Immature natural killer cell (primary cell): Measurements from ENCODE around the gene NOL4. TPM values are rescaled to one million over a fixed set of nuclear protein-coding genes. Genes with fewer than 3 reads are reported as not detected.

Source experiments
- DNase-seq, 3 donors: peaks; one replicate each; pipeline ENCODE4 v3.0.0; 2022; ENCODE audit warnings: mixed read lengths in 1 of 3
- H3K27ac Mint-ChIP-seq, 6 donors: one replicate each; pipeline ENCODE4 v1.8.0; 2020; ENCODE audit warnings: mixed read lengths in 6 of 6, mild to moderate bottlenecking in 5 of 6, inconsistent platforms in 4 of 6, moderate library complexity in 3 of 6
- H3K27me3 Mint-ChIP-seq, 3 donors: one replicate each; pipeline ENCODE4 v1.8.0; 2020 to 2021; ENCODE audit warnings: low read depth in 3 of 3, mild to moderate bottlenecking in 3 of 3, mixed read lengths in 3 of 3, moderate library complexity in 3 of 3, inconsistent platforms in 1 of 3
- H3K36me3 Mint-ChIP-seq, 3 donors: one replicate each; pipeline ENCODE4 v1.8.0; 2020; ENCODE audit warnings: mixed read lengths in 3 of 3, inconsistent platforms in 2 of 3, mild to moderate bottlenecking in 2 of 3
- H3K4me1 Mint-ChIP-seq, 2 donors: one replicate each; pipeline ENCODE4 v1.8.0; 2020; ENCODE audit warnings: inconsistent platforms in 2 of 2, mild to moderate bottlenecking in 2 of 2, mixed read lengths in 2 of 2, moderate library complexity in 1 of 2
- H3K4me3 Mint-ChIP-seq, 5 donors: one replicate each; pipeline ENCODE4 v1.8.0; 2020; ENCODE audit warnings: mild to moderate bottlenecking in 5 of 5, mixed read lengths in 5 of 5, inconsistent platforms in 3 of 5, moderate library complexity in 3 of 5
- H3K9me3 Mint-ChIP-seq, 6 donors: one replicate each; pipeline ENCODE4 v1.8.0; 2020; ENCODE audit warnings: mild to moderate bottlenecking in 6 of 6, mixed read lengths in 6 of 6, inconsistent platforms in 4 of 6, moderate library complexity in 3 of 6
- polyA plus RNA-seq, 3 donors: library from polyadenylated mRNA; unstranded; fragments of 300-500 nt; fragmentation: Illumina TruSeq; gene quantifications; one replicate each; pipeline ENCODE4 v1.2.3, GENCODE V29; 2021

NOL4 gene
- polyA plus RNA-seq, 3 donors from 2014 or later: not detected

DNA sequence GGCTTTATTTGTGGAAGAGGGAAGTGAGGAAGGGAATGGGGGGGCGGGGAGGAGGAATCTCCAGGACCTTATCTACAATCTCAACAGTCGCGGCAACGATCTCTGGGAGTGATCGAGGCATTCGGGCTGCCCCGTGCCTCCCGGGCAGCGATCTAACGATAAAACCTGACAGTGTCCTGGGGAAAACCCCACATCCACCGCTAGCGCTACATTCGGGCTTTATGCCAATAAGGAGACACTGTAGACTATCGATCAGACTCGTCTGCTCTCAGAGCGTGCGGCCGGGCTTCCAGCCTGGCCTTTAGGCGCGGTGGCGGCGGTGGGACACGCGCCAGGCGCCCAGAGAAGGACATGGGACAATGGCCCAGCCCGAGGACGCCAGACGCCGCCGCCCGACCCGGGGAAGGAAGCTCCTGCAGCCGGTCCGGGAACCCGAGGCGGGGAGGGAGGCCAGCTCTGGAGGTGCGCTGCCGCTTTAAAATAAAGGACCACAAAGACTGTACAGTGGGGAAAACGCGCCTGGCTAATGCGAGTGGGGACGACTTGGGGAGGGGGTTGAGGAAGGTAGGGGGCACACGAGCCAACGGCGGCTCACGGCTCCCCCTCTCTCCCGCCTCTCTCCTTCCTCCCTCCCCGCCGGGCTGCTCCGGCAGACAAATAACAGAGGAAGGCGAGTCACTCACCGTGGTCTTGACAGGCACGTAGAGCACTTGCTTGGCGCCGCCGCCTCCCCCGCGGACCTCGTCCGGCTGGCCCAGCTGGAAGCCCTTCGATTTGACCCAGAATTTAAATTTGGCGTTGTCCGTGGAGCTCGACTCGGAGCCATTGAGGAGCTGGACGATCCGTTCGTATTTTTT lies 2.2 kb downstream of the NOL4 start:
- Mint-ChIP-seq H3K4me3 (no peak overlapping the region), H3K27me3 (peaks cover 12 to 21% (median 13%) of the 10 kb centered on the region in 3 donors), H3K4me1 (no peaks in the 10 kb centered on the region), H3K9me3 (peaks cover 0 to 49% (median 12%) of the 10 kb centered on the region in 6 donors), H3K36me3 (no peaks in the 10 kb centered on the region), H3K27ac (no peak overlapping the region)
- no peak for DNase-seq

DNA sequence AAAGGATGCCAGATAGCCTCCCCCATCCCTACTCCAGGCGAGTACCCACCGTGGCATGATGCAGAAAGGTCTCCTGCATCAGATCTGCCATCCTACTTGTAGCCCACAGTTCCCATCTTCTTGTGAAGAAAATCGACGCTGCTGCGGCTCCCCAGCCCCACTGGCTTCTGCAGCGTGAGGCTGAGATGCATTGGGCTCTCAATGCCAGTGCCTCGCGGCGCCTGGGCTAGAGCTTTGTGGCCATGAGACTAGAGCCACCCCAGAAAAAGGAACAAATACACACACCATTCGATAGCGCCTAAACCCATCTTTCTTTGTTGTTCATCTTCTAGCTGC lies 2.8 kb downstream of the NOL4 start:
- DNase-seq: no peak
- H3K27ac Mint-ChIP-seq: no peak overlapping the region
- peaks cover 11 to 21% (median 12%) of the 10 kb centered on the region in 3 donors for H3K27me3 Mint-ChIP-seq
- H3K36me3 Mint-ChIP-seq: no peaks in the 10 kb centered on the region
- H3K4me3 Mint-ChIP-seq: no peak overlapping the region
- no peaks in the 10 kb centered on the region for H3K4me1 Mint-ChIP-seq
- peaks cover 0 to 43% (median 12%) of the 10 kb centered on the region in 6 donors for H3K9me3 Mint-ChIP-seq

DNA sequence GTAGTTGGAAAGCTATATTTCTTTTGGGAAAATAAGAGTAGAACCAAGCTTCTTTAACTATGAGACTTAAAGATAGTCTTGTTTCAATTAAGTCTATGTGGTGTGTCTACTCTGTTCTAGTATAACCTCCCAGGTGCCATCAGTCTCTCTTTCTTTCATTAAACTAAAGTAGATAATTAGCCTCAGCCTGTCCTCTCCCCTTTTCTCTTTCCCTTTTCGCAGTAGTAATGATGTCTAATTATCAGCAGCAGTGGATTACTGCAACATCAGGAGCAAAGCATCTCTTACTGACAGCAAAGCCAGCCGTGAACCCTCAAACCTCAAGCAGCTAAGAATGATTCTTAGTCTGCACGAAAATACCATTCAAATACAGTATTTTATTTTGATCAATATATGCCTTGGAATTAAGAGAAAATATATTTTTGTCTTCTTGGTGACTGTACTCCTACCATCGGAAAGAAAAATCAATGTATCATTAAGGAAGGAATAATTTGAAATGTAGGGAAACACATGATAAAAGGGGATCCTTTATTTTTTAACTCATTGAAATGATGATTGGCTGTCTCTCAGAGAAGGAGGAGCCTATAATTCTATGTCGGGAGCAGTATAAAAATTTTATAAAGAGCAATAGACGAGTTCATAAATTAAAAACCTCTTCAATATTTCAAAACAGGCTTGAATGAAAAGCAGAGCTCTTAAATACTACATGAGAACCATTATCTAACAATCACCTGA lies 4.5 kb downstream of the NOL4 start:
- no peak for DNase-seq
- peaks cover 5 to 18% (median 11%) of the 10 kb centered on the region in 3 donors for H3K27me3 Mint-ChIP-seq
- no peak overlapping the region for H3K27ac Mint-ChIP-seq
- H3K36me3 Mint-ChIP-seq: no peaks in the 10 kb centered on the region
- H3K4me3 Mint-ChIP-seq: no peak overlapping the region
- peaks cover 0 to 30% (median 11%) of the 10 kb centered on the region in 6 donors for H3K9me3 Mint-ChIP-seq
- no peaks in the 10 kb centered on the region for H3K4me1 Mint-ChIP-seq

DNA sequence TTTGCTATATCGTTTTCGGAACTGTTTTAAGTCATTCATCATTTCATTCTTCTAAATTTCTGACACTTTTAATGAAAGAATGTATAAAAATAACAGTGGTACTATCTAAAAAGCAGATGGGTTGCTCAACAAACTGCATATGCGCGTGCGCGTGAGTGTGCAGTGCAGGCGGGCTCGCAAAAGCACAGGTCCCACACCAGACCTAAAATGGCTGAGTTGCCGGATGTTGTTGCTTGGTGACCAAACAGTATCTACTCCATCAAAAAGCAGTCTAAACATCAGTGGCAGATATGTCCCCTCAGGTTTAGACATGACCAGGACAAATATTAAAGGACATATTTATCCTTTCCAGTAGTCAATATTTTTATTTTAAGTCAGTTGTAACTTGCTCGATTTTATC lies 5.1 kb downstream of the NOL4 start:
- Mint-ChIP-seq H3K4me1 (no peaks in the 10 kb centered on the region), H3K27ac (no peak overlapping the region), H3K9me3 (peaks cover 0 to 30% (median 11%) of the 10 kb centered on the region in 6 donors), H3K27me3 (peaks cover 5 to 18% (median 10%) of the 10 kb centered on the region in 3 donors), H3K4me3 (no peak overlapping the region), H3K36me3 (no peaks in the 10 kb centered on the region)
- DNase-seq: no peak

DNA sequence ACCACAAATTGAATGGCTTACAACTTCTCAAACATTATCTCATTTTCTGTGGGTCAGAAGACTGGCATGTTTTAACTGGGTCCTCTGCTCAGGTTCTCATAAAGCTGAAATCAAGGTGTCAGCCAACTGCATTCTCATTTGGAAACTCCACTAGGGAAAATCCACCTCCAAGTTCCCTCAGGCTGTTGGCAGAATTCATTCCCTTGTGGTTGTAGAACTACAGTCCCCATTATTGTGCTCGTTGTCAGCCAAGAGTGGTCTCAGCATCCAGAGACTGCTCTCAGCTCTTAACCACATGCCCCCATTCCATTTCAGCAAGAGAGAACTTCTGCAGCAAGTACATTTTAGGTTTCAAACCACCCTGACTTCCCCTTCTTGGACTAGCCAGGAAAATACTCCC lies 12.2 kb downstream of the NOL4 start:
- H3K27ac Mint-ChIP-seq: no peak overlapping the region
- no peak overlapping the region for H3K4me3 Mint-ChIP-seq
- no peaks in the 10 kb centered on the region for H3K27me3 Mint-ChIP-seq
- H3K36me3 Mint-ChIP-seq: no peaks in the 10 kb centered on the region
- H3K4me1 Mint-ChIP-seq: no peaks in the 10 kb centered on the region
- DNase-seq: no peak
- peaks cover 0 to 15% (median under 1%) of the 10 kb centered on the region in 6 donors for H3K9me3 Mint-ChIP-seq

DNA sequence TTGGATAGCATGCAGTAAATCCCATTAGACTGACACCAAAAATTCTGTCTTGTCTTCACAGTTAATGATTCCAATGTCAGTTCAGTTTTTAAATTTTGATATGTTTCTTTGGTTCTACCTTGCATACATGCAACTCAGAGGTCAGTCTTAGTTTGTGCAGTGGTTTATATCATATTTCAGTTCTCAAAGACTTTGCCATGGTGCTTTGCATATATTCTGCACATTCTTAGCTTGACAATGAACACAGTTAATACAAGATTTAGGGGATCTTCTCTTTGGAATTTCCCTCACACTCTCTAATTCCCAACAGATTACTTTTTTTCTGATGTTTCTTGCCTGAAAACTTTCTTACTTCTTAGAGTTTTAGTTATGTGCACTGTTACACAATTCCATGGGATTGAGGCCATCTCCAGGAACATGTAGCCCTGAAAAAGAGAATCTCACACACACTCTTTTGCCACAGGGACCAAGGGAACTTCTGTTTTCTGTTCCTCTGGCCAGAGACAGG lies 17.3 kb downstream of the NOL4 start:
- DNase-seq: no peak
- Mint-ChIP-seq H3K27me3 (peaks cover 0 to 2% (median 2%) of the 10 kb centered on the region in 3 donors), H3K4me3 (no peak overlapping the region), H3K9me3 (peaks cover 1 to 22% (median 5%) of the 10 kb centered on the region in 6 donors), H3K4me1 (no peaks in the 10 kb centered on the region), H3K27ac (no peak overlapping the region), H3K36me3 (no peaks in the 10 kb centered on the region)

DNA sequence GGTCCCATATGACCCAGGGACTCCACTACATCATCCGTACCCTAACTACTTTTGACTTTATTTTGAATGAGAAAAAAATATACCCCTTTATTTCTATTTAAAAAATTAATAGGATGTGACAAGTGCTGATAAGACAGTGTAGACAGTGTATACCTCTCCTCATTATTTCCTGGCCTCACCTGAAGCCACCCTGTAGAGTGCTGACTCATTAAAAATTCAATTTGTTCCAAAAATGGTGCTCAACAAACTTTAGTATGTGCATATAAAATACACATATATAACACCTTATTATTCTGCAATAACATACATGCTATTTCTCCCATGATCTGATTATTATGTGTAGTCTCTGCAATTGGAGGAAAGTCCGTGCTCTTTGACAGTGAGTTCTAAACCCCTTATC lies 20.8 kb downstream of the NOL4 start:
- H3K4me1 Mint-ChIP-seq: no peaks in the 10 kb centered on the region
- H3K4me3 Mint-ChIP-seq: no peak overlapping the region
- peaks cover 0 to 2% (median 2%) of the 10 kb centered on the region in 3 donors for H3K27me3 Mint-ChIP-seq
- H3K36me3 Mint-ChIP-seq: no peaks in the 10 kb centered on the region
- H3K27ac Mint-ChIP-seq: no peak overlapping the region
- DNase-seq: no peak
- H3K9me3 Mint-ChIP-seq: peaks cover 0 to 28% (median 5%) of the 10 kb centered on the region in 6 donors

DNA sequence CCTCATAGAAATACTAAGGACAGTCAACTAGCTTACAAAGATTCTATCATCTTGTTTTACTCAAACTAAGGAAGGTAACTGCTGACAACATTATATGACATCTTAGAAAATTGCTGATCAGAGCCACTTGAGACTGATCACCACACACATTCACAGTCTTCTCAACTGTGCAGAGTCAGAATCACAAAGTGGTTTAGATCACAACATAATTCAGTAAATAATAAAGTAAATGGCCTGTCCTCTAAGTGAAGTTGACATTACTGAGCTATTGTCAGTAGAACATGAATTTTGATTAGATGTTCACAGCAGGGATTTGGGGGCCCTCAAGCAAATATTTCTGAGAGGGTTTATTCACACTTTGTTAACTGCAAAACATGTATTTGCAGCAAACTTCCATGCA lies 28.5 kb downstream of the NOL4 start:
- H3K27ac Mint-ChIP-seq: no peak overlapping the region
- H3K9me3 Mint-ChIP-seq: peaks cover 0 to 33% (median 6%) of the 10 kb centered on the region in 6 donors

DNA sequence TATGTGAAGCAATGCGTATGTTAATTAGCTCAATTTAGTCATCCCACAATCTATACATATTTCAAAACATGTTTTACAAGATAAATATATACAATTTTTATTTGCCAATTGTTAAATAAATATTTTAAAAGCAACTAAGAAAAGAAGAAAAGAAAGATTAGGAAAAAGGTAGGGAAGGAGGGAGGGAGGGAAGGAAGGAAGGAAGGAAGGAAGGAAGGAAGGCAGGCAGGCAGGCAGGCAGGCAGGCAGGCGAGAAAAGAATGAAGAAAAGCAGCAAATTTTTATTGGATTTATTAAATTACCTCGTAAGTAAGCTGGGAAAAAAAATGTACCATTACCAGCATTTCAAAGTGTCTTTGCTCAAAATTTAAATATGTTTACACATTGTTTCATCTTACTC lies 30.5 kb downstream of the NOL4 start:
- no peaks in the 10 kb centered on the region for H3K36me3 Mint-ChIP-seq
- H3K27me3 Mint-ChIP-seq: peaks cover 0 to 4% (median 0%) of the 10 kb centered on the region in 3 donors
- H3K4me3 Mint-ChIP-seq: no peak overlapping the region
- H3K27ac Mint-ChIP-seq: no peak overlapping the region
- DNase-seq: no peak
- H3K4me1 Mint-ChIP-seq: no peaks in the 10 kb centered on the region
- peaks cover 0 to 22% (median 6%) of the 10 kb centered on the region in 6 donors for H3K9me3 Mint-ChIP-seq

More for the DNA sequence above, 28.5 kb downstream of the NOL4 start:
- Mint-ChIP-seq H3K27me3 (peaks cover 0 to 4% (median 0%) of the 10 kb centered on the region in 3 donors), H3K36me3 (no peaks in the 10 kb centered on the region), H3K4me3 (no peak overlapping the region), H3K4me1 (no peaks in the 10 kb centered on the region)
- no peak for DNase-seq

DNA sequence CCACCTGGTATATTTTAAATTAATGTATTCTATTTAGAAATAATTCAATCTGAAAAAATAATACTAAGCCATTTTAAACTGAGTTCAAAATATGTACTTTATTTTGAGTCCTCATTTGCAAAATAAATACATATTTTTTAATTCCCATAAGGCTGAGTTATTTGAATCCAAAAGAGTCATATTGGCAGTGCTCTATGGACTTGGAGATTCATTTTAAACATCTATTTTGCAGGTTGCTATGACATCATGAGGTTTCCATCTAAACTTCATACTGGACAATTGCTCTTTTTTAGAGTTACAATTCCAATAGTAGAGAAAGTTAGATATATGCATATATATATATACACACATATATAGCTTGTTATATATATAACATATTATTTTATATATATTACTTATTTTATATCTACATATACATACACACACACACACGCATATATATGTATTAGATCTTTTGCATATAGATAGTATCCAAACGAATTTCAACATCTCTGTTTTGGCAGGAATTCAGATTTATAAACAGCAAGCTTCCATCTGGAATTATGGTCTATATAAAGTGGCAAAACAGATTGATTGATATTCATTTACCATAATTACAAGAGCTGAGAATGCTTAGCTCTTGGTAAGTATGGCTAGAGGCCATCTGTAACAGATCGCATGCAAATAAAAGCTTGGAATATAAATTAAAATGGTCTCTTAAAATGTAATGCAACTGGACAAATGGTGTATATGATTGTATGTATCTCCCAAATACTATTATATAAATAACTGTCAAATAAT lies 34.9 kb downstream of the NOL4 start:
- Mint-ChIP-seq H3K4me1 (no peaks in the 10 kb centered on the region), H3K9me3 (peaks cover 0 to 25% (median 3%) of the 10 kb centered on the region in 6 donors), H3K27me3 (peaks cover 0 to 6% (median 0%) of the 10 kb centered on the region in 3 donors), H3K4me3 (no peak overlapping the region), H3K36me3 (no peaks in the 10 kb centered on the region), H3K27ac (no peak overlapping the region)
- no peak for DNase-seq
